ENCODE results near the gene U2AF2. TPM values are rescaled to one million over a fixed set of nuclear protein-coding genes. Genes with fewer than 3 reads are reported as not detected.

Gene U2AF2
- total RNA-seq, 4 donors from 2014 or later, result 68.4 to 115 (median 85.7) TPM

DNA sequence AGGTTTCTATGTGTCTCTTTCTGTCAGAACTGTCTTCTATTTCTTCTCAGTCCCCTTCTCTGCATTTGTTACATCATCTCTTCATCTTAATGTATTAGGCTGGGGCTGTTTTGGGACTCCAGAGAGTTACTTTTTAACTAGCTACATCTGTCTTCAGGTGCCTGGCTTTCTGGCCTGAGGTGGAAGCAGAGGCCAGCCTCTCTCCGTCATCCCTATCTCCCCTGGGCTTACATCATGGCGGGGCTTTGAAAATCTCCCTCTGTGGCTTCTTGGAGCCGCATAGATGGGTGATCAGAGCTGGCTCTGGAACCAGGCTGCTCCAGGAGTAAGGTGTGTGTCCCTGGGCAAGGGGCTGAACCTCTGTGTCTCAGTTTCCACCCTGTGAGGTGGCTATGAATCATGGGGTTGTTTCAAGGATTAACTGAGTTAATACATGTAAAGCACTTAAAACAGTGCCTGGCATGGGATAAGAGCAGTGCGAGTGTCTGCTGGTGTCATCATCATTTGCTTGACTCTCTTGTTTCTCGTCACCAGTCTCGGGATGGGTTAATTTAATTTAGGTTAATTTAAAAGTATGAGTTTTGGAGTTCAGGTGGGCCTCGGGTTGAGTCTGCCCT, 22.2 kb downstream of the U2AF2 start:
- intact Hi-C loops (cut with DNase I), result no loop called here
- Histone ChIP-seq H3K4me1 (peaks cover 34 to 36% of the 10 kb centered on the region in 2 donors), H3K4me3 (replicated peaks in 1 of 3) (no peak overlapping the region), H3K27ac (no peak overlapping the region), H3K9me3 (no peaks in the 10 kb centered on the region), H3K36me3 (peaks cover 24 to 34% of the 10 kb centered on the region in 2 donors), H3K27me3 (no peaks in the 10 kb centered on the region)
- DNase-seq, result no peak
- 86 to 87% methylated on average over 7 of the region's 7 CpGs for WGBS, 2 donors
- TF ChIP-seq CTCF (IDR thresholded peaks at IDR 0.05) (no peak), POLR2A (IDR thresholded peaks at IDR 0.05) (no peak)

- TF ChIP-seq POLR2A (IDR thresholded peaks at IDR 0.05) (no peak), CTCF (IDR thresholded peaks at IDR 0.05) (no peak)
- DNase-seq, result no peak
- intact Hi-C loops (cut with DNase I), result no loop called here
- H3K4me1 ChIP-seq, result peaks cover 34 to 40% of the 10 kb centered on the region in 2 donors
- H3K27me3 ChIP-seq, result no peaks in the 10 kb centered on the region
- no peaks in the 10 kb centered on the region for H3K9me3 ChIP-seq
- no peak overlapping the region for H3K4me3 ChIP-seq (replicated peaks in 1 of 3)
- WGBS, 2 donors, result 68 to 71% methylated on average over 6 of the region's 6 CpGs
- H3K36me3 ChIP-seq, result peaks cover 24 to 38% of the 10 kb centered on the region in 2 donors
- no peak overlapping the region for H3K27ac ChIP-seq
Observed at GRCh38 chr19:55677572-55678028, 22.8 kb downstream of the U2AF2 start.

- intact Hi-C loops (cut with DNase I), result no loop called here
- TF ChIP-seq CTCF (IDR thresholded peaks at IDR 0.05) (no peak), POLR2A (IDR thresholded peaks at IDR 0.05) (no peak)
- H3K27me3 ChIP-seq, result no peaks in the 10 kb centered on the region
- H3K4me1 ChIP-seq, result peaks cover 34 to 40% of the 10 kb centered on the region in 2 donors
- no peak overlapping the region for H3K4me3 ChIP-seq (replicated peaks in 1 of 3)
- no peaks in the 10 kb centered on the region for H3K9me3 ChIP-seq
- peaks cover 24 to 36% of the 10 kb centered on the region in 2 donors for H3K36me3 ChIP-seq
- no peak for DNase-seq
- WGBS, 2 donors, result 85 to 90% methylated on average over 19 to 21 of the region's 21 CpGs
- no peak overlapping the region for H3K27ac ChIP-seq
Observed at GRCh38 chr19:55678121-55678671, 23.4 kb downstream of the U2AF2 start.

- 88 to 90% methylated on average over 12 to 18 of the region's 24 CpGs for WGBS, 2 donors
- no peaks in the 10 kb centered on the region for H3K9me3 ChIP-seq
- TF ChIP-seq CTCF (IDR thresholded peaks at IDR 0.05) (no peak), POLR2A (IDR thresholded peaks at IDR 0.05) (no peak)
- no peak overlapping the region for H3K27ac ChIP-seq
- intact Hi-C loops (cut with DNase I), result no loop called here
- peaks cover 24 to 27% of the 10 kb centered on the region in 2 donors for H3K36me3 ChIP-seq
- H3K27me3 ChIP-seq, result no peaks in the 10 kb centered on the region
- H3K4me1 ChIP-seq, result peaks cover 30 to 40% of the 10 kb centered on the region in 2 donors
- no peak for DNase-seq
- no peak overlapping the region for H3K4me3 ChIP-seq (replicated peaks in 1 of 3)
Observed at GRCh38 chr19:55679343-55680257, 24.8 kb downstream of the U2AF2 start.
